RWPE1 (cell line): Measurements from ENCODE around the gene TMA16.

Experiments used
- CTCF ChIA-PET: fragments of 350-600 bp; sonication (Branson Sonifier 250); formaldehyde crosslinking; extraction: SDS; loops from one replicate; lab custom pipeline; 2021; lab: Yijun Ruan, JAX
- POLR2A ChIA-PET: fragments of 400-600 bp; formaldehyde crosslinking; extraction: SDS; loops from one replicate; lab custom pipeline; 2020; ENCODE audit warnings: antibody characterized with exemption; ENCODE audit not compliant: low non-redundant PET; lab: Yijun Ruan, JAX
- DNase-seq: peaks from one replicate; pipeline ENCODE4 v3.0.0; 2012; ENCODE audit warnings: low spot score
- H3K27ac ChIP-seq: fragments of 450-650 bp; 2 replicates; pipeline ENCODE4 v1.5.1; 2017
- TF ChIP-seq, protein P1 (sequence below): fragments of 450-650 bp; conservative IDR thresholded peaks from 2 replicates; pipeline ENCODE4 v1.5.1; 2017; ENCODE audit warnings: low read depth, mild to moderate bottlenecking

Gene TMA16

DNA sequence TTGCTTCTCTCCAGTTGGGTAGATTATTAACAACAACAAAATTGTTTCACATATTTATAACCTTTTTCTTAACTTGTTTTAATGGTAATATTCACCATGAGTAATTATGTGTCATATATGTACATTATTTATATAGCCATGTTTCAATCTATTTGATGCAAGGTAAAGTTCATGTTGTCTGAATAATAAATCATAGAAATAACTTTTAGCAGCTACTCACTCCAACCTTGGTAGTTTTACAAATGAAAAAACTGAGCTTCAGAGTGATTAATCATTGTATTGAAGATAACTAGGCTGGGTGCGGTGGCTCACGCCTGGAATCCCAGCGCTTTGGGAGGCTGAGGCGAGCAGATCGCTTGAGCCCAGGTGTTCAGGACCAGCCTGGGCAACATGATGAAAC is 46.0 kb downstream of the TMA16 start:
- ChIA-PET CTCF (interaction anchor here (0.9 to 1.4 kb wide), 2 partner anchors 10 to 208 kb away, joined by 4 to 5 read pairs; no protein-coding TSS in a partner anchor), POLR2A (no interaction called here)
- H3K27ac ChIP-seq = no peak overlapping the region

DNA sequence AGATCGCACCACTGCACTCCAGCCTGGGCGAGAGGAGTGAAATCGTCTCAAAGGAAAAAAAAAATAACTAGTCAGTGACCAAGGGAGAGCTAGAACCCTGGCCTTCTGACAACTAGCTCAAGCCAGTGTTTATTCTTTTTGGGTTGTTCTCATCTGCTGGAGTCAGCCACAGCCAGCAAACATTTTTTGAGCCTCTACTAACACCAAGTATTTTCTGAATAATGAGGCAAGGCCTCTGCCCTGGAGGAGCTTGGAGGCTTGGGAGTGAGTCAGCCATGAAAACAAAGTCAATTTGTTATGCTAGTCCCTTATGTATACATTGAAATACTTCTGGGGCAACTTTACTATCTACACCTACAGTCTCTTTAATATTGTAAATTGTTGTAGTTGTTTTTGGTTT is 46.5 kb downstream of the TMA16 start:
- CTCF ChIA-PET = interaction anchor here (1.9 kb wide), 1 partner anchor 9 kb away, joined by 5 read pairs; no protein-coding TSS in a partner anchor
- TF ChIP-seq, protein P1, sequence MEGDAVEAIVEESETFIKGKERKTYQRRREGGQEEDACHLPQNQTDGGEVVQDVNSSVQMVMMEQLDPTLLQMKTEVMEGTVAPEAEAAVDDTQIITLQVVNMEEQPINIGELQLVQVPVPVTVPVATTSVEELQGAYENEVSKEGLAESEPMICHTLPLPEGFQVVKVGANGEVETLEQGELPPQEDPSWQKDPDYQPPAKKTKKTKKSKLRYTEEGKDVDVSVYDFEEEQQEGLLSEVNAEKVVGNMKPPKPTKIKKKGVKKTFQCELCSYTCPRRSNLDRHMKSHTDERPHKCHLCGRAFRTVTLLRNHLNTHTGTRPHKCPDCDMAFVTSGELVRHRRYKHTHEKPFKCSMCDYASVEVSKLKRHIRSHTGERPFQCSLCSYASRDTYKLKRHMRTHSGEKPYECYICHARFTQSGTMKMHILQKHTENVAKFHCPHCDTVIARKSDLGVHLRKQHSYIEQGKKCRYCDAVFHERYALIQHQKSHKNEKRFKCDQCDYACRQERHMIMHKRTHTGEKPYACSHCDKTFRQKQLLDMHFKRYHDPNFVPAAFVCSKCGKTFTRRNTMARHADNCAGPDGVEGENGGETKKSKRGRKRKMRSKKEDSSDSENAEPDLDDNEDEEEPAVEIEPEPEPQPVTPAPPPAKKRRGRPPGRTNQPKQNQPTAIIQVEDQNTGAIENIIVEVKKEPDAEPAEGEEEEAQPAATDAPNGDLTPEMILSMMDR = no peak
- POLR2A ChIA-PET = interaction anchor here (1.2 kb wide), 1 partner anchor 47 kb away, joined by 4 read pairs; the partner anchor contains the start of gene TMA16
- DNase-seq = peak; percentile 30
- H3K27ac ChIP-seq = no peak overlapping the region

More for the DNA sequence above, 46.0 kb downstream of the TMA16 start:
- peak; percentile 24 for DNase-seq
- TF ChIP-seq, protein P1 = no peak

DNA sequence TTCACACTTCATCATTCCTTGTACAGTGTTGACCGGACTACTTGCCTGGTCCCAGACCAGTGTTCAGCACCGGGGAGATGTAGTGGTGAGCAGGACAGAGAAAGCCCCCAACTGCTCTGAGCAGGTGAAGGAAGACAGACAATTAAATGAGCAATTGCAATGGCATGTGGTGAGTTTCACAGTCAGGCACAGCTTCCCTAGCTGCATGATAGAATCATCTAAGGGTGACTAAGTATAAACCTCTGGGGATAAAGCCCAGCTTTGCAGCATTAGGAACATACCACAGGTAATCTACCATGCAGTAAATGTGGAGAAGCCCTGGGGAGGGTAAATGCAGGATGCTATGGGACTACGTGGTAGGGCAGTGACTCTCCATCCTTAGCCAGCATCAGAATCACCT is 47.8 kb downstream of the TMA16 start:
- no peak overlapping the region for H3K27ac ChIP-seq
- peak; percentile 58 for DNase-seq
- CTCF ChIA-PET = interaction anchor here (0.5 to 1.9 kb wide), 4 partner anchors 8 to 1302 kb away, joined by 3 to 5 read pairs (median 4); no protein-coding TSS in a partner anchor
- POLR2A ChIA-PET = interaction anchor here (1.2 kb wide), 1 partner anchor 48 kb away, joined by 4 read pairs; the partner anchor contains the start of gene TMA16
- TF ChIP-seq, protein P1 = no peak

DNA sequence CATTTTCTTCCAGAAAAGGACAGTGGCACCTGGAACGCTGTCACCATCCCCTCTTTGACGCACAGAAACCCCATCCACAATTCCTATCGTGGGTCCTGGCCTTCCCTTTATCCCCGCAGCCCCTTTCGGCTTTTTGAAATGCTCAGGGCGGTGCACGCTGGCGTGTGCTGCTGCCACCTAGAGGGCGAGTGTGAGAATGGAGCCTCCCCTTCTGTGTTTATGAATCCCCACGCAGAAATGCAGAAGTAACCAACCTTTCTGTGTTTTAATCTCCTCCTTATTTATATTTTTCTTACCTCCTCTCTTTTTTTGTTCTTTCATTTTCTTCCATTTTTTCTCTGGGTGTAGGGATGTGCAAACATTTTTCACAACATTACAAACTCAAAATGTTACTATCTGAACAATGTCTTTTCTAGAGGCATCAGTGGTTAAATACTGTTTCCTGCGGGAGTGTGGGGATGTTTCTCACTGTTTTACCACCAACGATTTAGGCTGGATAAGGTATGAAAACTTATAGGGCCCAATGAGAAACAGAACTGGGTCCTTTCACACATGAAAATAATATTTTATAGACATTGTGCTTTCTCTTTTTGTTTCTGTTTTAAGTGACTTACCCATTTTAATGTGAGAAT is 50.0 kb downstream of the TMA16 start:
- H3K27ac ChIP-seq = no peak overlapping the region
- CTCF ChIA-PET = no interaction called here
- POLR2A ChIA-PET = no interaction called here
- DNase-seq = peak; percentile 70
- TF ChIP-seq, protein P1 = peak; percentile 96

DNA sequence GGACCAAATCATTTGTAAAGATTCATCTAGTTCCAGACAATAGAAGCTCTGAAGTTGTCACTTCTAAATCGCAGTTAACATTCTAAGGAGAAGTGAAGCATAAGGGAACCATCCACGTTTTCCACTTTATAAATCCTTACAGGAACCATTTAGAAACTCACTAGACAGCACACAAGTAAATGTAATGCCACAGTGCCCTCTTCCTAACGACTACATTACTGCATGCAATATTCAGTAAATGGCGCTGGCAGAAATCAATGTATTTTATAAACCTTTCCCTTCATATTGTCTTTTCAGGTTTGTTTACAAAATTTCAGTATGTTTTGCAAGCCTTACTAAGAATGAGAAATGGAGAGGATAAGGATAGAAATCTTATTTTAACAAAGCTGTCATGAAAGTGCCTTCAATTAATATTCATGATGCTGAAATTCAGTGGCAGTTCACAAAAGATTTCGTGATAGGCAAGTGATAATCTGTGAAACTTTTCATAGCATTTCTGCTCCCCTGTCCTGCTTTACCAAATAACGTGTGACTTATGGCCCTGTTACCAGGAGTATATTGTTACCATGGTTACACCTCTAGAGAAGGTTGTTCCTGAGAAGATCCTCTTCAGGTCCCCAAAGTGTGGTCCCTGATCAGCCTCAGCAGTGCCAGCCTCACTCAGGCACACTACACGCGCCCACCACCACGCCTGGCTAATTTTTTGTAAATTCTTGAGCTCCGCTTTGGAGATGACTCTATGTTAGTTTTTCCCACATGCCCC is 54.2 kb downstream of the TMA16 start:
- H3K27ac ChIP-seq = no peak overlapping the region
- TF ChIP-seq, protein P1 = peak; percentile 74
- DNase-seq = peak; percentile 34
- ChIA-PET CTCF (interaction anchor here (0.5 to 1.3 kb wide), 7 partner anchors 23 to 1318 kb away, joined by 3 to 9 read pairs (median 4); no protein-coding TSS in a partner anchor), POLR2A (no interaction called here)

DNA sequence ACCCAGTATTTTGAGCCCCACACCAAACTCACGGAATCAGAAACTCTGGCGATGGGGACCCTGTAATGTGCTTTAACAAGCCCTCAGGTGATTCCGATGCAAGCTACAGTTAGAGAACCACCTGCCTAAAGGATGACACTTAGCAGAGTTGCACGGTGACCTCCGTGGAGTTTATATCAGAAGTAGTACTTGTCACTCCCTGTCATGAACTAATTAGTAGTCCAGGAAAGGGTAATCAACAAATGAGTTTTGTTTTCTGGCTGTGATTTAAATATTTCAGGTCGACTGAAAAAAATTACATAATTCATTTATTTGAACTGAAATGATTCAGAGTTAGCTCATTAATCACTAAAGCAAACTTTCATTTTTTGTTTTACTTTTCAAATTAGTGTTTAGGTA is 56.4 kb downstream of the TMA16 start:
- H3K27ac ChIP-seq = no peak overlapping the region
- no peak for DNase-seq
- ChIA-PET CTCF (interaction anchor here (0.6 to 1.2 kb wide), 9 partner anchors 11 to 1623 kb away, joined by 3 to 4 read pairs (median 3); no protein-coding TSS in a partner anchor), POLR2A (no interaction called here)
- TF ChIP-seq, protein P1 = no peak
